ENCODE measurements around the gene RPRD1B.

Gene RPRD1B

GRCh38 chr20:38054647-38055046 is 21.1 kb downstream of the RPRD1B start:
- no peaks in the 10 kb centered on the region for H3K9me3 ChIP-seq (ENCODE audit: insufficient read depth, low read length, severe bottlenecking)
- H3K4me2 ChIP-seq (ENCODE audit: insufficient read depth, low read length), result no peak overlapping the region
- no peaks in the 10 kb centered on the region for H3K4me1 ChIP-seq (ENCODE audit: insufficient read depth, low read length)
- H4K20me1 ChIP-seq (ENCODE audit: insufficient read depth, low read length), result peaks cover 52% of the 10 kb centered on the region; the same call in 1 of the 2 replicates
- no peaks in the 10 kb centered on the region for H3K27me3 ChIP-seq (ENCODE audit: insufficient read depth, low read length, poor library complexity)
- TF ChIP-seq CTCF (IDR thresholded peaks at IDR 0.05; ENCODE audit: borderline replicate concordance, extremely low read depth, low read length, poor library complexity, severe bottlenecking), result no peak
- no peak for TF ChIP-seq EZH2 (IDR thresholded peaks at IDR 0.05; ENCODE audit: borderline replicate concordance, low read depth, low read length, severe bottlenecking)
- H3K79me2 ChIP-seq (ENCODE audit: insufficient read depth, low read length), result peaks cover 61% of the 10 kb centered on the region
- no peak overlapping the region for H3K4me3 ChIP-seq (ENCODE audit: low read depth in 1 of 2, low read length in 2 of 2)
- no peak overlapping the region for H3K9ac ChIP-seq (ENCODE audit: low read depth, low read length)
- peaks cover 85% of the 10 kb centered on the region for H3K36me3 ChIP-seq (ENCODE audit: insufficient read depth, low read length)
- no peak overlapping the region for H2AFZ ChIP-seq (ENCODE audit: low read depth, low read length)
- no peak overlapping the region for H3K27ac ChIP-seq (ENCODE audit: low read length)
- DNase-seq (no peak), ATAC-seq (ENCODE audit: insufficient read depth, low read depth) (no peak)

- Histone ChIP-seq H3K4me1 (ENCODE audit: insufficient read depth, low read length) (no peaks in the 10 kb centered on the region), H3K4me2 (ENCODE audit: insufficient read depth, low read length) (no peak overlapping the region), H3K9me3 (ENCODE audit: insufficient read depth, low read length, severe bottlenecking) (no peaks in the 10 kb centered on the region), H4K20me1 (ENCODE audit: insufficient read depth, low read length) (peaks cover 46% of the 10 kb centered on the region; the same call in 1 of the 2 replicates), H3K36me3 (ENCODE audit: insufficient read depth, low read length) (peaks cover 85% of the 10 kb centered on the region), H3K9ac (ENCODE audit: low read depth, low read length) (no peak overlapping the region), H3K4me3 (ENCODE audit: low read depth in 1 of 2, low read length in 2 of 2) (no peak overlapping the region), H2AFZ (ENCODE audit: low read depth, low read length) (no peak overlapping the region), H3K27me3 (ENCODE audit: insufficient read depth, low read length, poor library complexity) (no peaks in the 10 kb centered on the region), H3K79me2 (ENCODE audit: insufficient read depth, low read length) (peaks cover 54% of the 10 kb centered on the region), H3K27ac (ENCODE audit: low read length) (no peak overlapping the region)
- ATAC-seq (ENCODE audit: insufficient read depth, low read depth) (no peak), DNase-seq (no peak)
- TF ChIP-seq EZH2 (IDR thresholded peaks at IDR 0.05; ENCODE audit: borderline replicate concordance, low read depth, low read length, severe bottlenecking), result no peak
- no peak for TF ChIP-seq CTCF (IDR thresholded peaks at IDR 0.05; ENCODE audit: borderline replicate concordance, extremely low read depth, low read length, poor library complexity, severe bottlenecking)
Measured at GRCh38 chr20:38055294-38055693, 21.7 kb downstream of the RPRD1B start.

GRCh38 chr20:38055848-38056247 is 22.3 kb downstream of the RPRD1B start:
- Histone ChIP-seq H3K27me3 (ENCODE audit: insufficient read depth, low read length, poor library complexity) (no peaks in the 10 kb centered on the region), H3K9ac (ENCODE audit: low read depth, low read length) (no peak overlapping the region), H3K9me3 (ENCODE audit: insufficient read depth, low read length, severe bottlenecking) (no peaks in the 10 kb centered on the region), H3K4me2 (ENCODE audit: insufficient read depth, low read length) (no peak overlapping the region), H3K36me3 (ENCODE audit: insufficient read depth, low read length) (peaks cover 85% of the 10 kb centered on the region), H3K27ac (ENCODE audit: low read length) (no peak overlapping the region), H2AFZ (ENCODE audit: low read depth, low read length) (no peak overlapping the region), H3K4me1 (ENCODE audit: insufficient read depth, low read length) (no peaks in the 10 kb centered on the region), H3K79me2 (ENCODE audit: insufficient read depth, low read length) (peaks cover 49% of the 10 kb centered on the region), H3K4me3 (ENCODE audit: low read depth in 1 of 2, low read length in 2 of 2) (no peak overlapping the region), H4K20me1 (ENCODE audit: insufficient read depth, low read length) (peaks cover 41% of the 10 kb centered on the region; the same call in 1 of the 2 replicates)
- DNase-seq (no peak), ATAC-seq (ENCODE audit: insufficient read depth, low read depth) (no peak)
- no peak for TF ChIP-seq EZH2 (IDR thresholded peaks at IDR 0.05; ENCODE audit: borderline replicate concordance, low read depth, low read length, severe bottlenecking)
- TF ChIP-seq CTCF (IDR thresholded peaks at IDR 0.05; ENCODE audit: borderline replicate concordance, extremely low read depth, low read length, poor library complexity, severe bottlenecking), result no peak

All from DND-41 (cell line).